Mucosa of stomach (tissue), 1 donor: Measurements from ENCODE around the gene ARMC2.
"Not testable (repeated sequence)": the region's sequence is repeated elsewhere in the genome, so short reads cannot be mapped to it uniquely, and the experiment has no call there.

Experiments
- H3K27me3 ChIP-seq: one replicate; pipeline ENCODE4 v1.7.0; 2013; ENCODE audit warnings: mild to moderate bottlenecking, low read length; ENCODE audit not compliant: control insufficient read depth, insufficient read depth
- H3K36me3 ChIP-seq: one replicate; pipeline ENCODE4 v1.7.0; 2013; ENCODE audit warnings: low read length; ENCODE audit not compliant: control insufficient read depth, insufficient read depth
- H3K4me1 ChIP-seq: one replicate; pipeline ENCODE4 v1.7.0; 2013; ENCODE audit warnings: mild to moderate bottlenecking, low read length; ENCODE audit not compliant: control insufficient read depth, insufficient read depth
- H3K4me3 ChIP-seq: one replicate; pipeline ENCODE4 v1.7.0; 2013; ENCODE audit warnings: low read length
- H3K9ac ChIP-seq: one replicate; pipeline ENCODE4 v1.7.0; 2013; ENCODE audit warnings: mild to moderate bottlenecking, low read length, moderate library complexity
- H3K9me3 ChIP-seq: one replicate; pipeline ENCODE4 v1.7.0; 2013; ENCODE audit warnings: mild to moderate bottlenecking, low read length, moderate library complexity; ENCODE audit not compliant: control insufficient read depth
- donor health status: Pancreatic carcinoma.

The ARMC2 gene

DNA sequence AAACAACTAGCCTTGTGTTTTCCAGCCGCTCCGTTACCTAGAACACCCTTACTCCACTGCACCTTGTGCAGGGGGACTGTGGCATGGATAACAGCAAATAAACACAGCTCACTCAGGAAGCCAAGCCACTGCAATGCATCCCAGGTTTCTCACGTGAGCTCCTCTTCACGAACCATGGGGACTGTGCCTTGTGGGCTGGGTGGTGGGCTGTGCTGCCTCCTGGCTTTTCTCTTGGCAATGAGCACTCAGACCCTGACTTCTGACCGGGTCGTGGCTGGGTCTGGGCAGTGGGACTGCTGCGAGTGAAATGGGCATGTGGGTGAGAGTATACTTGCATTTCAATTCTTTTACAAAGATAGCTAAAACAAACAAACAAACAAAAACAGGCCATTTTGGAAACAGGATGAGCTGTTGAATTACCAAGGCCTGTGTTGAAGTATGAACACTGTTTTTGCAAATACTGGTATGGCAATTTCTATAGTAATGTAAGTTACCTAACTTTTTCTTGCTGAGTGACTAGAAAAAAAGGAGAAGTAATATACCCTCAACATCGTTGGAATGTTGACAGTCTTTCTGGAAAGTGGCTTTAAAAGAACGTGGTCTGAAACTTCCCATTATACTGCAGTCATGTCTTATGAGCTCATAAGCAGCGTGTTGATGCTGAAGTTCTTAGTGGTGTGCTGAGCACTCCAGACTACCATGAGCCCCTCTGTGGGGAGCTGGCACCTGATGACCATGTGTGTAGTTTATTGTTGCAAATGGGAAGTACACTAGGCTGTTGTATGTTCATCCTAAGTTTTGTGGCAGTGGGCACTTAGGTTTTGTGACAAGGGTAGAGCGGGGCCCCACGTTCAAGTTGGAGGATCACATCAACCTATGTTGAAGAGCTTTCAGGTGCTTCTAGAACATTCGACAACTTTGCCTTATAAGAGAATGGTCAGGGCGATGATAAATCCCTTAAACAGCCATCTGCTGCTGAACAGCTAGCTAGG is 120.4 kb downstream of the ARMC2 start:
- H3K36me3 ChIP-seq = no peaks in the 10 kb centered on the region
- peaks cover 33% of the 10 kb centered on the region for H3K4me1 ChIP-seq
- no peak overlapping the region for H3K9ac ChIP-seq
- no peaks in the 10 kb centered on the region for H3K9me3 ChIP-seq
- no peaks in the 10 kb centered on the region for H3K27me3 ChIP-seq
- no peak overlapping the region for H3K4me3 ChIP-seq

DNA sequence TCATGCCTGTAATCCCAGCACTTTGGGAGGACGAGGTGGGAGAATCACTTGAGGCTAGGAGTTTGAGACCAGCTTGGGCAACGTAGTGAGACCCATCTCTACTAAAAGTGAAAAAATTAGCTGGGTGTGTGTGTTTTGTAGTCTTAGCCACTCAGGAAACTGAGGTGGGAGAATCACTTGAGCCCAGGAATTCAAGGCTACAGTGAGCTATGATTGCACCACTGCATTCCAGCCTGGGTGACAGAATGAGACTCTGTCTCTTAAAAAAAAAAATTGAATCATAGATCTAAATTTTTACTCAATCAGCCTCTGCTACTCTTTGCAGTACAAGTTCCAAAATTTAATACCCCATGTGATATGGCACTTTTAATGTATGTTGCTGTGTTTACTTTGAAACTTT is 121.6 kb downstream of the ARMC2 start:
- no peaks in the 10 kb centered on the region for H3K36me3 ChIP-seq
- H3K9ac ChIP-seq = no peak overlapping the region
- H3K9me3 ChIP-seq = no peaks in the 10 kb centered on the region
- peaks cover 33% of the 10 kb centered on the region for H3K4me1 ChIP-seq
- H3K4me3 ChIP-seq = no peak overlapping the region
- H3K27me3 ChIP-seq = no peaks in the 10 kb centered on the region

DNA sequence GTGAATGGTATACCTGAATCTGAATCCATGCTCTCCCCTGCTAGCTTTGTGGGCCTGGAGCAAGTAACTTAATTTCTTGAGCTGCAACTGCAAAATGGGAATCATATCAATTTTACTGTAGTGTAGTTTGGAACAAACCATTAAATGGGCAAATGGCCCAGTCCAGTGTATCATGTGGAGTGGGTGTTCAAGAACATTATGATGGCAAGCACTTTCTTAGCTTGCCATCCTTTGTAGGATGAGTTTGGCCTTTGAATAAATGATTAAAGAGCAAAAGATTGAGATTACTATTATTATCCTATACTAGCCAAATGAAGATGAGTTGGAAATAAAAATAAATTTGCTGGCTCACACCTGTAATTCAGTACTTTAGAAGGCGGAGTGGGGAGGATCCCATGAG is 126.0 kb downstream of the ARMC2 start:
- Histone ChIP-seq H3K9ac (no peak overlapping the region), H3K4me1 (peaks cover 11% of the 10 kb centered on the region), H3K9me3 (no peaks in the 10 kb centered on the region), H3K36me3 (no peaks in the 10 kb centered on the region), H3K4me3 (no peak overlapping the region), H3K27me3 (no peaks in the 10 kb centered on the region)

DNA sequence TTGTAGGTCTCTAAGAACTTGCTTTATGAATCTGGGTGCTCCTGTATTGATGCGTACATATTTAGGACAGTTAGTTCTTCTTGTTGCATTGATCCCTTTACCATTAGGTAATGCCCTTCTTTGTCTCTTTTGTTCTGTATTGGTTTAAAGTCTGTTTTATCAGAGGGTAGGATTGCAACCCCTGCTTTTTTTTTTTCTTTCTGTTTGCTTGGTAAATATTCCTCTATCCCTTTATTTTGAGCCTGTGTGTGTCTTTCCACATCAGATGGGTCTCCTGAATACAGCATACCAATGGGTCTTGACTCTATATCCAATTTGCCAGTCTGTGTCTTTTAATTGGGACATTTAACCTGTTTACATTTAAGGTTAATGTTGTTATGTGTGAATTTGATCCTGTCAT is 130.4 kb downstream of the ARMC2 start:
- H3K36me3 ChIP-seq, H3K9me3 ChIP-seq, H3K9ac ChIP-seq, H3K4me1 ChIP-seq, H3K27me3 ChIP-seq, H3K4me3 ChIP-seq: not testable (repeated sequence)

DNA sequence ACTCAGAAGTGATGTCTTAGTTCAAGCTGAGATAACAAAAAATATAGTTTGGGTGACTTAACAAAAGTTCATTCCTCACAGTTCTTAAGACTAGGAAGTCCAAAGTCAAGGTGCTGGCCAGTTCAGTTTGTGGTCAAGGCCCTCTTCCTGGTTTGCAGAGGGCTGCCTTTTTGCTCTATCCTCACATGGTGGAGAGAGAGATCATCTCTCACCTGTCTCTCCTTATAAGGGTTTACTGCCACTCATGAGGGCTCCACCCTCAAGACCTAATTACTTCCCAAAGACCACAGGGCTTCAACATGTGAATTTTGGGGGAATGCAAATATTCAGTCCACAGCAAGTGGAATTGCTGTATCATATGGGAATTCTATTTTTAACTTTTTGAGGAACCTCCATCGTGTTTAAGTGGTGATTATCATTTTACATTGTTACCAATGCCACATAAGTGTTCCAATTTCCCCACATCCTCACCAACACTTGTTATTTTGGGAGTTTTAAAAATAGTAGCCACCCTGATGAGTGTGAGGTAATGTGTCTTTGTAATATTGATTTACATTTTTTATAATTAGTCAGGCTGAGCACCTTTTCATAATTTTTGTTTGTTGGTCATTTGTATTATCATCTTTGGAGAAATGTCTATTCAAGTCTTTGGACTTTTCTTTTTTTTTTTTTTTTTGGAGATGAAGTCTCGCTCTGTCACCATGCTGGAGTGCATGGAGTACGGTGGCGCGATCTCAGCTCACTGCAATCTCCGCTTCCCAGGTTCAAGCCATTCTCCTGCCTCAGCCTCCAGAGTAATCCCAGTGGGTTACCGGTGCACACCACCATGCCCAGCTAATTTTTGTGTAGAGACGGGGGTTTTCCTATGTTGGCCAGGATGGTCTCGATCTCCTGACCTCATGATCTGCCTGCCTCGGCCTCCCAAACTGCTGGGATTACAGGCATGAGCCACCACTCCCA is 134.2 kb downstream of the ARMC2 start:
- Histone ChIP-seq H3K4me1 (no peaks in the 10 kb centered on the region), H3K9me3 (no peaks in the 10 kb centered on the region), H3K36me3 (no peaks in the 10 kb centered on the region), H3K4me3 (no peak overlapping the region), H3K9ac (no peak overlapping the region), H3K27me3 (no peaks in the 10 kb centered on the region)

DNA sequence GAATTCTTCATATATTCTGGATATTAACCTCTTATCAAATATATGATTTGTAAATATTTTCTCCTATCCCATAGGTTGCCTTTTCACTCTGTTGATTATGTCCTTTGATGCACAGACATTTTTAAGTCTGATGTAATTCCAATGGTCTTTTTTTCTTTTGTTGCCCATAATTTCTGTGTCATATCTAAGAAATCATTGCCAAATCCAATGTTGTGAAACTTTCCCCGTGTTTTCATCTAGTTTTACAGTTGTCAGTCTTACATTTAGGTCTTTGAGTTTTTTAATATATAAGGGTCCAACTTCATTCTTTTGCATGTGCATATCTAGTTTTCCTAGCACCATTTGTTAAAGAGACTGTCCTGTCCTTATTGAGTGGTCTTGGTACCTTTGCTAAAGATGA is 134.9 kb downstream of the ARMC2 start:
- H3K4me3 ChIP-seq = no peak overlapping the region
- H3K9ac ChIP-seq = no peak overlapping the region
- H3K4me1 ChIP-seq = peaks cover 5% of the 10 kb centered on the region
- H3K9me3 ChIP-seq = no peaks in the 10 kb centered on the region
- H3K36me3 ChIP-seq = no peaks in the 10 kb centered on the region
- no peaks in the 10 kb centered on the region for H3K27me3 ChIP-seq

DNA sequence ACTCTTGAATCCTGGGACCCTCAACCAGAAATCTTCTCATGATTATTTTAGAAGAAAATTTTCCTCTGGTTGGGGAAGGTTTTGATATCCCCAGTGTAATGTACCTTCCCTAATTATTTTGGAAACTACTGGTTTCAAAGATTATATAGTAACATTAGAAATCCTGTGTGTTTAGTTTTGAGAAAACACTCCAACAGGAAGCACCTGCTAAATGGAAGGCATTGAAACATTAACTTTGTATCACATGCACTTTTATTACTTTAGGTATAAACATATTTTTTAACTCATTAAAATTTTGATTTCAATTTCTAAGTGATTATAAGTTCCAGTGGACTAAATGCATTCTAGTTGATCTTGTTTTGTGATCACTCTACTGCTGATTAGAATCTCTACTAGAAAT is 137.1 kb downstream of the ARMC2 start:
- H3K4me3 ChIP-seq = no peak overlapping the region
- H3K27me3 ChIP-seq = no peaks in the 10 kb centered on the region
- H3K9ac ChIP-seq = no peak overlapping the region
- H3K4me1 ChIP-seq = peaks cover 12% of the 10 kb centered on the region
- no peaks in the 10 kb centered on the region for H3K36me3 ChIP-seq
- no peaks in the 10 kb centered on the region for H3K9me3 ChIP-seq

DNA sequence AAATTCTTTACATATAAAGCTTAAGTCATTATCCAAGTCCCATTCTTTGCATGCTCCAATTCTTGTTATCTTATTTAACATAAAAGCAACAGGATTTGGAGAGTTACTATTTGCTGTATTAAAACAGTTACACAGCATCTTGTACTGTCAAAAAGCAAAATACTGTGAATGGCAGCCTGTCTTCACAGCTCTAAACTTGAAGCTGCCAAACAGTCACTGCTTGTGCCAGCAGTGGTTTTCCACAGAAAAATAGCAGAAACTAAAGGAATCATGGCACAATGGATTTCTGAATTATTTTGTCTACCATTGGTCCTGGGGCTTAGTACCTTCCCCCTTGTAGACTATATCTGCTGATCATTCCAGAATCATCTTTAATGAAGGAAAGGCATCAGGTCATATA is 138.9 kb downstream of the ARMC2 start:
- H3K36me3 ChIP-seq = no peaks in the 10 kb centered on the region
- no peak overlapping the region for H3K9ac ChIP-seq
- no peaks in the 10 kb centered on the region for H3K27me3 ChIP-seq
- H3K9me3 ChIP-seq = no peaks in the 10 kb centered on the region
- no peak overlapping the region for H3K4me3 ChIP-seq
- H3K4me1 ChIP-seq = peaks cover 23% of the 10 kb centered on the region

DNA sequence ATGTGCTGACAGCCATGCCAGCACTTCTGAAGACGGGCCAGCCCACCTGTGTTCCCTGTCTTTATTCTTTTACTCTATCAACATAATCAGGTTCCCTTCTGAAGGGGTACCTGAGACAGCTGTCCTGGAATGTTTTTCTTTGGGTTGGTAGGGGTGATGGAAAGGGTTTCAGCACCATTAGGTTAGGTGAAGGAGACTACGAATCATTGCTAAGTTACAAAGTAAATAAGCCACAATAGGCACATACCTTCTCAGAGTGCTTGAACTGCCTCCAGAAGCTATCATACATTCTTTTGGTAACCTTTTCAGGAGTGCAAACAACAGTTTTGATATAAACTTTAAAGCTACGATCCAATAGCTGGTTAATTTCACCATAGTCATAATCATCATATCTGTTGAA is 140.1 kb downstream of the ARMC2 start:
- no peaks in the 10 kb centered on the region for H3K9me3 ChIP-seq
- peaks cover 5% of the 10 kb centered on the region for H3K36me3 ChIP-seq
- no peak overlapping the region for H3K4me3 ChIP-seq
- H3K9ac ChIP-seq = no peak overlapping the region
- H3K27me3 ChIP-seq = no peaks in the 10 kb centered on the region
- peaks cover 23% of the 10 kb centered on the region for H3K4me1 ChIP-seq

DNA sequence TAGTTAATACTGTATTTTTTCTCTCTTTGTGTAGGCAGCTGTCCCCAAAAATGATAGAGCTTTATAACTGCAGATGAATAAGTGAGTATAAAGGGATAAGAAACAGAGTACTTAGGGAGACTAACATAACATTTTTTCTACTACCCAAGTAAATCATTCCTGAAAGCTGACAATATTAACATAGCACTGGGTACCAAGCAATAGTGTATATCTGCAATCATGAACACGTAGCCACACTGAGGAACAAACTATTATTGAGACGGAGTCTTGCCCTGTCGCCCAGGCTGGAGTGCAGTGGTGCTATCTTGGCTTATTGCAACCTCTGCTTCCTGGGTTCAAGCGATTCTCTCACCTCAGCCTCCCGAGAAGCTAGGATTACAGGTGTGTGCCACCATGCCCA is 140.5 kb downstream of the ARMC2 start:
- no peaks in the 10 kb centered on the region for H3K27me3 ChIP-seq
- H3K9me3 ChIP-seq = no peaks in the 10 kb centered on the region
- peaks cover 23% of the 10 kb centered on the region for H3K4me1 ChIP-seq
- H3K36me3 ChIP-seq = peaks cover 5% of the 10 kb centered on the region
- no peak overlapping the region for H3K4me3 ChIP-seq
- no peak overlapping the region for H3K9ac ChIP-seq

DNA sequence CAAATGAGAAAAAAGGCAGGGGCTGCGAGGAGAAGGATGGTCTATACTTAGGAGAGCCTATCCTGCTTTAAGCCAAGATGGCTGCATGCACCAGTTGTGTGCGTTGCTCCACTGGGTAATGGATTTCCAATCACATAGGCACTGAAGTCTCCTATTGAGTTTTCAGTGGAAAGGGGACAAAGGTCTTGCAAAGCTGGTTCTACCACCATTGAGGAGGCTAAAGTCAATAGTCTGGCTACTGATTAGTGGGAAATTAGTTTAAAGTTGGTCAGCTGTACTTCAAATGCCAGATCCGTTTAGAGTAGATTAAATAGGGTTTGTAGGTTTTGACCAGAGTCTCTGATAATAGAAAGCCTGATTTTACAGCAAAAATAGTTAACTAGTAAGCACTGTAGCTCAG is 141.5 kb downstream of the ARMC2 start:
- Histone ChIP-seq H3K27me3 (no peaks in the 10 kb centered on the region), H3K4me3 (no peak overlapping the region), H3K36me3 (peaks cover 5% of the 10 kb centered on the region), H3K9ac (no peak overlapping the region), H3K4me1 (peaks cover 23% of the 10 kb centered on the region), H3K9me3 (no peaks in the 10 kb centered on the region)

DNA sequence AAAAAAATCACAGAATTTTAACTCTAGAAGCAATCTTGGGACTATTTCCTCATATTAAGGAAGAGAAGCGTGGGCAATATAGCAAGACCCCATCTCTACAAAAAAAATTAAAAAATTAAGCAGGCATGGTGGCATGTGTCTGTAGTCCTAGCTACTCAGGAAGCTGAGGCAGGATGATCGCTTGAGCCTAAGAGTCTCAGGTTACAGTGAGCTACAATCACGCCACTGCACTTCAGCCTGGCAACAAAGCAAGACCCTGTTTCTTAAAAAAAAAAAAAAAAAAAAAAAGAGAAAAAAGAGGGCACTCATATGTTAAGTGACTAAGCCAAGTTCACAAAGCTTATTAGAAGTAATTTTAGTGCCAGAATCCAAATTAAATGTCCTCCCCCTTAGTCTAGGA is 145.7 kb downstream of the ARMC2 start:
- H3K27me3 ChIP-seq = no peaks in the 10 kb centered on the region
- no peaks in the 10 kb centered on the region for H3K9me3 ChIP-seq
- peaks cover 24% of the 10 kb centered on the region for H3K4me1 ChIP-seq
- H3K4me3 ChIP-seq = no peak overlapping the region
- peaks cover 5% of the 10 kb centered on the region for H3K36me3 ChIP-seq
- H3K9ac ChIP-seq = no peak overlapping the region
